ENCODE data around the gene MEGF9. TPM values are rescaled to one million over a fixed set of nuclear protein-coding genes. Genes with fewer than 3 reads are reported as not detected.

The MEGF9 gene
- polyA plus RNA-seq, 1 donor (not counting 4 experiments of a cell fraction or from before 2014, with no cell fraction given), result 11.2 TPM

- Histone ChIP-seq H3K27ac (ENCODE audit: control insufficient read depth, insufficient read depth, low read length) (no peak overlapping the region), H2AFZ (ENCODE audit: control insufficient read depth, low read length) (no peak overlapping the region), H3K36me3 (ENCODE audit: control insufficient read depth in 2 of 2, extremely low read depth in 1 of 2, insufficient read depth in 2 of 2, low read length in 2 of 2) (no peaks in the 10 kb centered on the region), H3K27me3 (ENCODE audit: control insufficient read depth, extremely low read depth, insufficient read depth, low read length) (no peaks in the 10 kb centered on the region), H4K20me1 (ENCODE audit: control insufficient read depth, extremely low read depth, insufficient read depth, low read length) (no peaks in the 10 kb centered on the region), H3K9me1 (ENCODE audit: control insufficient read depth, extremely low read depth, insufficient read depth, low read length) (no peaks in the 10 kb centered on the region), H3K4me2 (ENCODE audit: control insufficient read depth, extremely low read depth, insufficient read depth, low read depth, low read length) (no peak overlapping the region), H3K4me3 (ENCODE audit: control insufficient read depth in 2 of 3, extremely low read depth in 1 of 3, insufficient read depth in 2 of 3, low read depth in 1 of 3, low read length in 3 of 3) (no peak overlapping the region), H3K4me1 (ENCODE audit: control insufficient read depth, extremely low read depth, insufficient read depth, low read length) (peaks cover 10% of the 10 kb centered on the region), H3K9ac (ENCODE audit: control insufficient read depth, extremely low read depth, insufficient read depth, low read length) (no peak overlapping the region), H3K9me3 (ENCODE audit: control insufficient read depth, low read depth, low read length) (no peaks in the 10 kb centered on the region), H3K79me2 (ENCODE audit: control insufficient read depth, insufficient read depth, low read length) (peaks cover 7% of the 10 kb centered on the region)
- DNase-seq (ENCODE audit: low read depth, low spot score) (no peak), FAIRE-seq (no peak)
- dilution Hi-C loops (cut with MboI; ENCODE audit: extremely low pct_ligation_motif_present, low sequenced_read_pairs), result no loop called here
- TF ChIP-seq CTCF (optimal IDR thresholded peaks at IDR 0.05 in 1 of 3, IDR thresholded peaks at IDR 0.05 in 1 of 3, conservative IDR thresholded peaks at IDR 0.05 in 1 of 3; ENCODE audit: extremely low read depth in 1 of 3, insufficient read depth in 2 of 3, low read length in 3 of 3) (no peak), EZH2 (IDR thresholded peaks at IDR 0.05; ENCODE audit: low read length) (no peak)
Measured at GRCh38 chr9:120718316-120718715, 4.0 kb upstream of the MEGF9 start.

DNA sequence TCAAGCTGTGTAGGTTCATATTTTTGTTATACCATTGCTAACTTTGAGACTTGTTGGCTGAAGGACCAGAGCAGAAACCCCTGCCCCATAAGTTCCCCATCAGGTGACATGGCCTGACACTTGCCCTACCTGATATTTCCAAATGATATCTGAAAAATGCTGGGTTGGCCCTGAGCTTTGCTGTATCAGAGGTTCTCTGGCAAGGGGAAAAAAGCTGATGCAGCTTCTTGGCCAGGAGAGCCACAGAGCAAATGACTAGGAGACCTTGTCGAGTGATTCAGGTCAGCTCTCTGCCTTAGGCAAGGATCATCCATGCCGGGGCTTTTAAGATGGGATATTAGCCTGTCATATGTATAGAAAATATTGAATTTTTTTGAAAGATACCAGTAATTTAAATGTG, 2.9 kb upstream of the MEGF9 start:
- dilution Hi-C loops (cut with MboI; ENCODE audit: extremely low pct_ligation_motif_present, low sequenced_read_pairs), result no loop called here
- no peaks in the 10 kb centered on the region for H3K9me3 ChIP-seq (ENCODE audit: control insufficient read depth, low read depth, low read length)
- no peak overlapping the region for H3K4me3 ChIP-seq (ENCODE audit: control insufficient read depth in 2 of 3, extremely low read depth in 1 of 3, insufficient read depth in 2 of 3, low read depth in 1 of 3, low read length in 3 of 3)
- FAIRE-seq, result no peak
- no peak overlapping the region for H3K9ac ChIP-seq (ENCODE audit: control insufficient read depth, extremely low read depth, insufficient read depth, low read length)
- H3K4me2 ChIP-seq (ENCODE audit: control insufficient read depth, extremely low read depth, insufficient read depth, low read depth, low read length), result no peak overlapping the region
- H3K4me1 ChIP-seq (ENCODE audit: control insufficient read depth, extremely low read depth, insufficient read depth, low read length), result peaks cover 19% of the 10 kb centered on the region
- H3K9me1 ChIP-seq (ENCODE audit: control insufficient read depth, extremely low read depth, insufficient read depth, low read length), result no peaks in the 10 kb centered on the region
- no peak overlapping the region for H2AFZ ChIP-seq (ENCODE audit: control insufficient read depth, low read length)
- no peak overlapping the region for H3K27ac ChIP-seq (ENCODE audit: control insufficient read depth, insufficient read depth, low read length)
- no peak for DNase-seq (ENCODE audit: low read depth, low spot score)
- H3K36me3 ChIP-seq (ENCODE audit: control insufficient read depth in 2 of 2, extremely low read depth in 1 of 2, insufficient read depth in 2 of 2, low read length in 2 of 2), result no peaks in the 10 kb centered on the region
- TF ChIP-seq EZH2 (IDR thresholded peaks at IDR 0.05; ENCODE audit: low read length), result no peak
- no peak for TF ChIP-seq CTCF (optimal IDR thresholded peaks at IDR 0.05 in 1 of 3, IDR thresholded peaks at IDR 0.05 in 1 of 3, conservative IDR thresholded peaks at IDR 0.05 in 1 of 3; ENCODE audit: extremely low read depth in 1 of 3, insufficient read depth in 2 of 3, low read length in 3 of 3)
- no peaks in the 10 kb centered on the region for H3K27me3 ChIP-seq (ENCODE audit: control insufficient read depth, extremely low read depth, insufficient read depth, low read length)
- peaks cover 18% of the 10 kb centered on the region for H3K79me2 ChIP-seq (ENCODE audit: control insufficient read depth, insufficient read depth, low read length)
- H4K20me1 ChIP-seq (ENCODE audit: control insufficient read depth, extremely low read depth, insufficient read depth, low read length), result no peaks in the 10 kb centered on the region

All from keratinocyte (primary cell).